Measurements from ENCODE around the gene KAT14.
"Not testable (repeated sequence)": the region's sequence is repeated elsewhere in the genome, so short reads cannot be mapped to it uniquely, and the experiment has no call there.

The KAT14 gene

GRCh38 chr20:18224968-18225568 lies 87.4 kb downstream of the KAT14 start:
- no peak for FAIRE-seq

GRCh38 chr20:18225632-18226031 lies 88.0 kb downstream of the KAT14 start:
- FAIRE-seq: no peak

GRCh38 chr20:18226741-18227140 lies 89.1 kb downstream of the KAT14 start:
- FAIRE-seq: not testable (repeated sequence)

GRCh38 chr20:18233408-18233943 lies 95.8 kb downstream of the KAT14 start:
- FAIRE-seq: no peak

Data from A204.1 (cell line).